ENCODE data around the gene GPR176. TPM values are rescaled to one million over a fixed set of nuclear protein-coding genes. Genes with fewer than 3 reads are reported as not detected.
A peak's percentile ranks its signal among the peaks of the same experiment; 100 is the strongest.

The GPR176 gene
- polyA plus RNA-seq, 1 of the 3 experiments (the other 2 are of a cell fraction), result 21.9 TPM

- no peak overlapping the region for H3K9ac ChIP-seq
- no peaks in the 10 kb centered on the region for H3K9me2 ChIP-seq
- peaks cover 98% of the 10 kb centered on the region for H3K79me2 ChIP-seq (ENCODE audit: insufficient read depth)
- no peaks in the 10 kb centered on the region for H3K27me3 ChIP-seq (ENCODE audit: insufficient read depth)
- peaks cover 14% of the 10 kb centered on the region for H3F3A ChIP-seq (replicated peaks; ENCODE audit: insufficient read depth)
- no peak for DNase-seq
- no peaks in the 10 kb centered on the region for H3K36me3 ChIP-seq (replicated peaks in 1 of 2; ENCODE audit: control insufficient read depth in 1 of 2, insufficient read depth in 2 of 2, low read length in 1 of 2)
- H3K4me2 ChIP-seq, result no peak overlapping the region
- H3K4me3 ChIP-seq (ENCODE audit: low read depth in 2 of 2, low read length in 1 of 2), result no peak overlapping the region
- peak overlapping the region in 1 of 2 experiments; percentile 10; a peak in 1 of 4 replicates for H3K27ac ChIP-seq (ENCODE audit: low read depth in 2 of 2, low read length in 1 of 2)
- no peak for TF ChIP-seq MXI1 (IDR thresholded peaks at IDR 0.05; ENCODE audit: low read depth, low read length)
- TF ChIP-seq TCF12 (IDR thresholded peaks at IDR 0.05), result no peak
- TF ChIP-seq NRF1 (IDR thresholded peaks at IDR 0.05; ENCODE audit: low read depth, low read length), result no peak
- TF ChIP-seq FOXM1 (IDR thresholded peaks at IDR 0.05; ENCODE audit: low read depth), result no peak
- no peak for TF ChIP-seq MAX (IDR thresholded peaks at IDR 0.05; ENCODE audit: low read depth)
- TF ChIP-seq FOSL2 (IDR thresholded peaks at IDR 0.05; ENCODE audit: borderline replicate concordance, low read depth), result no peak
- TF ChIP-seq GATA2 (CRISPR knock-in tag; IDR thresholded peaks at IDR 0.05), result no peak
- no peak for TF ChIP-seq USF2 (IDR thresholded peaks at IDR 0.05; ENCODE audit: borderline replicate concordance, low read depth, low read length)
- no peak for TF ChIP-seq ELF1 (IDR thresholded peaks at IDR 0.05)
- TF ChIP-seq, protein P1, sequence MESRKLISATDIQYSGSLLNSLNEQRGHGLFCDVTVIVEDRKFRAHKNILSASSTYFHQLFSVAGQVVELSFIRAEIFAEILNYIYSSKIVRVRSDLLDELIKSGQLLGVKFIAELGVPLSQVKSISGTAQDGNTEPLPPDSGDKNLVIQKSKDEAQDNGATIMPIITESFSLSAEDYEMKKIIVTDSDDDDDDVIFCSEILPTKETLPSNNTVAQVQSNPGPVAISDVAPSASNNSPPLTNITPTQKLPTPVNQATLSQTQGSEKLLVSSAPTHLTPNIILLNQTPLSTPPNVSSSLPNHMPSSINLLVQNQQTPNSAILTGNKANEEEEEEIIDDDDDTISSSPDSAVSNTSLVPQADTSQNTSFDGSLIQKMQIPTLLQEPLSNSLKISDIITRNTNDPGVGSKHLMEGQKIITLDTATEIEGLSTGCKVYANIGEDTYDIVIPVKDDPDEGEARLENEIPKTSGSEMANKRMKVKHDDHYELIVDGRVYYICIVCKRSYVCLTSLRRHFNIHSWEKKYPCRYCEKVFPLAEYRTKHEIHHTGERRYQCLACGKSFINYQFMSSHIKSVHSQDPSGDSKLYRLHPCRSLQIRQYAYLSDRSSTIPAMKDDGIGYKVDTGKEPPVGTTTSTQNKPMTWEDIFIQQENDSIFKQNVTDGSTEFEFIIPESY (IDR thresholded peaks at IDR 0.05; ENCODE audit: borderline replicate concordance, low read depth), result no peak
- TF ChIP-seq NFIC (IDR thresholded peaks at IDR 0.05; ENCODE audit: borderline replicate concordance), result no peak
- no peak for TF ChIP-seq POLR2AphosphoS5 (IDR thresholded peaks at IDR 0.05; ENCODE audit: low read depth, low read length)
- no peak for TF ChIP-seq USF1 (IDR thresholded peaks at IDR 0.05; ENCODE audit: borderline replicate concordance, low read depth)
- no peak for TF ChIP-seq YY1 (IDR thresholded peaks at IDR 0.05; ENCODE audit: low read depth)
- no peak for TF ChIP-seq REST (IDR thresholded peaks at IDR 0.05; ENCODE audit: low read depth, low read length)
- no peak for TF ChIP-seq RAD21 (IDR thresholded peaks at IDR 0.05; ENCODE audit: low read length)
- no peak for TF ChIP-seq RCOR1 (IDR thresholded peaks at IDR 0.05; ENCODE audit: low read length)
- TF ChIP-seq JUND (IDR thresholded peaks at IDR 0.05), result no peak
- no peak for TF ChIP-seq IRF3 (IDR thresholded peaks at IDR 0.05; ENCODE audit: low read depth, low read length)
- TF ChIP-seq TAF1 (IDR thresholded peaks at IDR 0.05; ENCODE audit: borderline replicate concordance, low read depth, low read length), result no peak
- H4K20me1 ChIP-seq (ENCODE audit: insufficient read depth), result peaks cover 3% of the 10 kb centered on the region; the same call in 1 of the 2 replicates
- POLR2A ChIA-PET, result no interaction called here
- H3K4me1 ChIP-seq (ENCODE audit: control insufficient read depth in 1 of 2, insufficient read depth in 2 of 2, low read depth in 1 of 2, low read length in 1 of 2), result peaks cover 0 to 3% of the 10 kb centered on the region in 2 experiments; a peak in 1 of 4 replicates
- no peak overlapping the region for H2AFZ ChIP-seq (ENCODE audit: low read depth)
- CTCF ChIA-PET, result no interaction called here
- H3K9me3 ChIP-seq, result no peaks in the 10 kb centered on the region
Observed at GRCh38 chr15:39854161-39854560, 65.9 kb downstream of the GPR176 start.

Measured in SK-N-SH (cell line).